Measurements from ENCODE around the gene ART3. TPM values are rescaled to one million over a fixed set of nuclear protein-coding genes. Genes with fewer than 3 reads are reported as not detected.

ART3 gene
- total and polyA plus RNA-seq, 2 of the 8 experiments (the other 6 are each of a cell fraction or from before 2014, with no cell fraction given), result 0.21 to 0.63 TPM

- no peak for TF ChIP-seq SP4 (IDR thresholded peaks at IDR 0.05; ENCODE audit: low read length)
- TF ChIP-seq BCL11A (IDR thresholded peaks at IDR 0.05; ENCODE audit: low read depth in 2 of 2, low read length in 2 of 2), result no peak
These were observed 42.3 kb downstream of the ART3 start (continued) for GRCh38 chr4:76116821-76117220.
